MM.1S (cell line): Measurements from ENCODE around the gene DENND2A.

ENCODE experiments used
- DNase-seq: peaks from one replicate; pipeline ENCODE4 v3.0.0-alpha.2; 2015
- H2AFZ ChIP-seq: fragments of 300-600 bp; sonication (generic); 2 replicates; pipeline ENCODE4 v1.6.0; 2016; ENCODE audit warnings: antibody characterized with exemption, low read length
- H3F3A ChIP-seq: fragments of 300-600 bp; sonication (generic); 2 replicates; pipeline ENCODE4 v1.6.1; 2016; ENCODE audit warnings: mild to moderate bottlenecking, antibody characterized with exemption, low read length, moderate library complexity, mixed read lengths; ENCODE audit not compliant: insufficient read depth
- H3K27ac ChIP-seq: fragments of 300-600 bp; sonication (generic); 2 replicates; pipeline ENCODE4 v1.5.1; 2016; ENCODE audit warnings: mild to moderate bottlenecking, low read length
- H3K27me3 ChIP-seq: fragments of 300-600 bp; sonication (generic); replicated peaks from 2 replicates; pipeline ENCODE4 v1.6.0; 2016; ENCODE audit warnings: low read length; ENCODE audit not compliant: insufficient read depth
- H3K36me3 ChIP-seq: fragments of 300-600 bp; sonication (generic); replicated peaks from 2 replicates; pipeline ENCODE4 v1.6.1; 2016; ENCODE audit warnings: mild to moderate bottlenecking, low read length, mixed read lengths; ENCODE audit not compliant: insufficient read depth
- H3K4me1 ChIP-seq: fragments of 300-600 bp; sonication (generic); 2 replicates; pipeline ENCODE4 v1.6.1; 2016; ENCODE audit warnings: low read length, mixed read lengths
- H3K4me2 ChIP-seq: fragments of 300-600 bp; sonication (generic); 2 replicates; pipeline ENCODE4 v1.6.0; 2016; ENCODE audit warnings: low read depth, low read length
- H3K4me3 ChIP-seq: fragments of 300-600 bp; sonication (generic); 2 replicates; pipeline ENCODE4 v1.5.1; 2016; ENCODE audit warnings: low read length, mixed read lengths
- H3K79me2 ChIP-seq: fragments of 300-600 bp; sonication (generic); 2 replicates; pipeline ENCODE4 v1.6.1; 2016; ENCODE audit warnings: mixed run types, low read length, mixed read lengths
- H3K9ac ChIP-seq: fragments of 300-600 bp; sonication (generic); 2 replicates; pipeline ENCODE4 v1.6.1; 2016; ENCODE audit warnings: low read length, mixed read lengths
- H3K9me2 ChIP-seq: fragments of 300-600 bp; sonication (generic); replicated peaks from 2 replicates; pipeline ENCODE4 v1.6.1; 2016; ENCODE audit warnings: mild to moderate bottlenecking, low read length, mixed read lengths; ENCODE audit not compliant: insufficient read depth
- H3K9me3 ChIP-seq: fragments of 300-600 bp; sonication (generic); replicated peaks from 2 replicates; pipeline ENCODE4 v1.6.1; 2016; ENCODE audit warnings: mild to moderate bottlenecking, low read length, mixed read lengths; ENCODE audit not compliant: insufficient read depth
- H4K20me1 ChIP-seq: fragments of 300-600 bp; sonication (generic); 2 replicates; pipeline ENCODE4 v1.6.1; 2016; ENCODE audit warnings: mild to moderate bottlenecking, low read length, moderate library complexity, mixed read lengths; ENCODE audit not compliant: insufficient read depth
- EZH2 ChIP-seq: fragments of 300-600 bp; sonication (generic); optimal IDR thresholded peaks from 2 replicates; pipeline ENCODE3; 2017; ENCODE audit warnings: low read depth, mild to moderate bottlenecking, antibody characterized with exemption, low read length, mixed read lengths
- EZH2phosphoT487 ChIP-seq: fragments of 300-600 bp; sonication (generic); IDR thresholded peaks from 2 replicates; pipeline ENCODE4 v1.6.1; 2018; ENCODE audit warnings: antibody characterized with exemption, low read length
- TF ChIP-seq, protein P1 (sequence below): fragments of 300-600 bp; sonication (generic); IDR thresholded peaks from 2 replicates; pipeline ENCODE4 v1.5.1; 2016; ENCODE audit warnings: antibody characterized with exemption, low read length, mixed read lengths

Gene DENND2A

DNA sequence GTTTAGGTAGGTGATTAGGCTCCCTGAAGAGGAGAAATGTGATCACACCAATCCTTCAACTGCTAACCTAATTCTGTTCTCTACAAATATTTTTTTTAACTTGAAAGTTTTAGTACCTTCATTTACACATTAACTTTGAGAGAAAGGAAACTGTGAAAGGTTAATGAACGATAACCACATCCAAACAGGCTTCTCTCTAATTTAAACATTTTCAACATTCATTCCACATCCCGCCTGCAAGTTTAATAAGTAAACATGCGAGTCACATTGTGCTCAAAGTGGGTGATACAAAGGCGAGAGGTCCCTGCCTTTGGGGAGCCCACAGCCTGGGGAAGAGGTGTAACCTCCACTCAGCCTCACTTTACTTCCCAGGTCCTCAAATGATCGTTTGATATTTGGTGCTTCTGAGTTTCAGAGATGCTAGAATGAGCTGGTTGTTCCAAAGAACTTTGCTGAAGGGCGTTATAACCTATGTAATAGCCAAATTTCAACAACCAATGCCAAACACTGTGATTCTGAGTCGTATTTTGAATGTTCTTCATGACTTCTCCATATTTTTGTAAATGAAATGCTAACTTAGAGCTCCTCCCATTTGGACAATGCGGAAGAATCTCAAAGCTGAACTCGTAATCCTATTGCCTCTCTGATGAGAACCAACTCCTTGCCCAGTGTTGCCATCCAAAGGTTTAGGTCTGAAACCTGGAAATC lies 47.5 kb downstream of the DENND2A start:
- Histone ChIP-seq H3K27me3 (no peaks in the 10 kb centered on the region), H2AFZ (no peak overlapping the region), H3K9me3 (no peaks in the 10 kb centered on the region), H3F3A (no peaks in the 10 kb centered on the region), H3K27ac (no peak overlapping the region), H3K79me2 (no peaks in the 10 kb centered on the region), H4K20me1 (no peaks in the 10 kb centered on the region), H3K4me1 (no peaks in the 10 kb centered on the region), H3K4me2 (no peak overlapping the region), H3K4me3 (no peak overlapping the region), H3K9me2 (no peaks in the 10 kb centered on the region), H3K9ac (no peak overlapping the region), H3K36me3 (no peaks in the 10 kb centered on the region)
- no peak for TF ChIP-seq EZH2phosphoT487
- TF ChIP-seq, protein P1, sequence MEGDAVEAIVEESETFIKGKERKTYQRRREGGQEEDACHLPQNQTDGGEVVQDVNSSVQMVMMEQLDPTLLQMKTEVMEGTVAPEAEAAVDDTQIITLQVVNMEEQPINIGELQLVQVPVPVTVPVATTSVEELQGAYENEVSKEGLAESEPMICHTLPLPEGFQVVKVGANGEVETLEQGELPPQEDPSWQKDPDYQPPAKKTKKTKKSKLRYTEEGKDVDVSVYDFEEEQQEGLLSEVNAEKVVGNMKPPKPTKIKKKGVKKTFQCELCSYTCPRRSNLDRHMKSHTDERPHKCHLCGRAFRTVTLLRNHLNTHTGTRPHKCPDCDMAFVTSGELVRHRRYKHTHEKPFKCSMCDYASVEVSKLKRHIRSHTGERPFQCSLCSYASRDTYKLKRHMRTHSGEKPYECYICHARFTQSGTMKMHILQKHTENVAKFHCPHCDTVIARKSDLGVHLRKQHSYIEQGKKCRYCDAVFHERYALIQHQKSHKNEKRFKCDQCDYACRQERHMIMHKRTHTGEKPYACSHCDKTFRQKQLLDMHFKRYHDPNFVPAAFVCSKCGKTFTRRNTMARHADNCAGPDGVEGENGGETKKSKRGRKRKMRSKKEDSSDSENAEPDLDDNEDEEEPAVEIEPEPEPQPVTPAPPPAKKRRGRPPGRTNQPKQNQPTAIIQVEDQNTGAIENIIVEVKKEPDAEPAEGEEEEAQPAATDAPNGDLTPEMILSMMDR, result no peak
- TF ChIP-seq EZH2, result no peak
- no peak for DNase-seq

DNA sequence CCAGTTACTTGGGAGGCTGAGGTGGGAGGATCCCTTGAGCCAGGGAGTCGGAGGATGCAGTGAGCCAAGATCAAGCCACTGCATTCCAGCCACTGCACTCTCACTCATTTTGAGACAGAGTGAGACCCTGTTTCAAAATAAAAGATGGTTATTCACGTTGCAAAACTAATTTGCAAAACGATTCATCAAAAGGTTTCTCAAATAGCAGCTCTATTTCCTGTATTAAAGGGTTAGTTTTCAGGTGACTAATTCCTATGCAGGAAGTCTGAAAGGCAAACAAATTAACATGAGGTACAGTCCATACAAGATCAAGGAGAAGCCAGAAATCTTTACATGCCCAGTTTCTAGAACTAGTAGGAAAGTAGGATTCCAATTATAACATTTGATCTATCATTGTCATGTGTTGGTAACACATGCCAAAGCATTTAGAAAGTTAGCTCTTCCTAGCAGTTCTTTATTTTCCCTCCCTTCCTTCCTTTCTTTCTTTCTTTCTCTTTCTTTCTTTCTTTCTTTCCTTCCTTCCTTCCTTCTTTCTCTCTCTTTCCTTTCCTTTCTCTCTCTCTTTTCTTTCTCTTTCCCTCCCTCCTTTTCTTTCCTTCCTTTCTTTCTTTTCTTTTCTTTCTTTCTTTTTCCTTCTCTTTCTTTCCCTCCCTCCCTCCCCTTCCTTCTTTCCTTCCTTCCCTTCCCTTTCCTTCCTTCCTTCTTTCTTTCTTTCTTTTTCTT lies 49.3 kb downstream of the DENND2A start:
- Histone ChIP-seq H4K20me1 (no peaks in the 10 kb centered on the region), H3K79me2 (no peaks in the 10 kb centered on the region), H2AFZ (no peak overlapping the region), H3K36me3 (no peaks in the 10 kb centered on the region), H3F3A (no peaks in the 10 kb centered on the region), H3K9ac (no peak overlapping the region), H3K27me3 (no peaks in the 10 kb centered on the region), H3K4me2 (no peak overlapping the region), H3K9me2 (no peaks in the 10 kb centered on the region), H3K9me3 (no peaks in the 10 kb centered on the region), H3K4me1 (no peaks in the 10 kb centered on the region), H3K4me3 (no peak overlapping the region), H3K27ac (no peak overlapping the region)
- TF ChIP-seq, protein P1, result no peak
- no peak for TF ChIP-seq EZH2phosphoT487
- no peak for TF ChIP-seq EZH2
- DNase-seq, result no peak

DNA sequence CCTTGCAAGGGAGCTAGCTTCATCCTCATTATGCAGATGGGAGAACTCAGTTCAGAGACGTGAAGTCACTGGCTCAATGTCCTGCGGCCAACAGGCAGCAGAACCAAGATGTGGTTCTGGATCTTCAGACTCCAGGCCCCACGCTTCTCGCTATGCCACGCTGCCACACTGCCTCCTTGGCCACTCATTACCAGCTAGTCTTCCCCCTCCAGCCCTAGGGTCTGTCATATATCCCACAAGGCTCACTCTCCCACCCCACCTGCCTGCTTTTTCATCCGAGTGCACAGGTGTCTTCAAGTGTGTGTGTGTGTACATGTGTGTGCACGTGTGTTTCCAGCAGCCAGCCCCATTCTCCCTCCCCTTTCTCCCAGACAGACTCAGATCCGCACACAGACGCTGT lies 53.4 kb downstream of the DENND2A start:
- H3K27ac ChIP-seq, result no peak overlapping the region
- H3K27me3 ChIP-seq, result no peaks in the 10 kb centered on the region
- no peak for TF ChIP-seq EZH2
- no peak for TF ChIP-seq EZH2phosphoT487
- TF ChIP-seq, protein P1, result no peak
- no peaks in the 10 kb centered on the region for H3F3A ChIP-seq
- no peak overlapping the region for H3K4me2 ChIP-seq
- no peaks in the 10 kb centered on the region for H3K79me2 ChIP-seq
- H3K4me1 ChIP-seq, result no peaks in the 10 kb centered on the region
- no peaks in the 10 kb centered on the region for H3K36me3 ChIP-seq
- no peaks in the 10 kb centered on the region for H4K20me1 ChIP-seq
- H3K9ac ChIP-seq, result no peak overlapping the region
- no peak for DNase-seq
- H3K4me3 ChIP-seq, result no peak overlapping the region
- H3K9me2 ChIP-seq, result no peaks in the 10 kb centered on the region
- no peaks in the 10 kb centered on the region for H3K9me3 ChIP-seq
- no peak overlapping the region for H2AFZ ChIP-seq
